K562 (cell line): Measurements from ENCODE around the gene TRIM40. TPM values are rescaled to one million over a fixed set of nuclear protein-coding genes. Genes with fewer than 3 reads are reported as not detected.

ENCODE experiments used
- ATAC-seq: fragments of 200-7000 bp; cut with Tn5 transposase; 3 replicates; pipeline ENCODE4 v1.9.1; 2020; ENCODE audit warnings: moderate library complexity
- BruUV-seq: library from RNA; stranded (reverse); fragments of 400-500 nt; replicated peaks from 2 replicates; lab custom pipeline; 2021; lab: Mats Ljungman, UMichigan
- CTCF ChIA-PET: fragments of 300-600 bp; formaldehyde crosslinking; extraction: SDS; loops from one replicate; lab custom pipeline; 2021; ENCODE audit warnings: low intra/inter-chr PET ratio; lab: Yijun Ruan, JAX
- POLR2A ChIA-PET: fragments of 300-600, 350-650 bp; sonication (Branson Sonifier 250); formaldehyde crosslinking; extraction: SDS; loops from one replicate; lab custom pipeline; 2021; ENCODE audit warnings: antibody characterized with exemption, inconsistent platforms; lab: Yijun Ruan, JAX
- DNase-seq, 4 experiments: peaks; one replicate each; pipeline versions ENCODE4 v3.0.0 to v3.0.0-alpha.2; 2011 to 2018; ENCODE audit warnings: low spot score in 3 of 4, mixed read lengths in 3 of 4; ENCODE audit errors: extremely low read depth in 1 of 4
- FAIRE-seq: peaks from 2 replicates; lab custom pipeline; 2011; peaks lifted over from hg19 to GRCh38; lab: Jason Lieb, UNC
- H2AFZ ChIP-seq: 2 replicates; pipeline ENCODE4 v1.6.0; 2011; ENCODE audit warnings: low read depth, low read length, control low read depth, inconsistent platforms
- H3K27ac ChIP-seq: fragments of 200-600 bp; 3 replicates; pipeline ENCODE4 v1.8.0; 2011; ENCODE audit warnings: low read depth, mild to moderate bottlenecking, control low read depth, inconsistent platforms, low read length, moderate library complexity, mixed read lengths; ENCODE audit errors: extremely low read depth
- H3K27me3 ChIP-seq, 2 experiments: fragments of 300-600 bp in 1 of 2; 2 replicates in 1 of 2; 3 replicates in 1 of 2; pipeline versions ENCODE4 v1.6.0 to v1.8.0; 2011; ENCODE audit warnings: inconsistent platforms in 2 of 2, low read length in 2 of 2, mild to moderate bottlenecking in 1 of 2, mixed read lengths in 1 of 2, moderate library complexity in 1 of 2; ENCODE audit not compliant: control insufficient read depth in 2 of 2, insufficient read depth in 2 of 2
- H3K36me3 ChIP-seq: fragments of 300-600 bp; 3 replicates; pipeline ENCODE4 v1.8.0; 2011; ENCODE audit warnings: mild to moderate bottlenecking, low read length, inconsistent platforms; ENCODE audit not compliant: control insufficient read depth, insufficient read depth
- H3K4me1 ChIP-seq, 2 experiments: fragments of 200-600 bp in 1 of 2; replicated peaks in 1 of 2; 2 replicates in 1 of 2; 3 replicates in 1 of 2; pipeline versions ENCODE4 v1.5.1 to v1.8.0; 2011; ENCODE audit warnings: inconsistent platforms in 2 of 2, low read length in 2 of 2, mild to moderate bottlenecking in 1 of 2, mixed read lengths in 1 of 2, moderate library complexity in 1 of 2; ENCODE audit not compliant: control insufficient read depth in 2 of 2, insufficient read depth in 2 of 2
- H3K4me2 ChIP-seq: 2 replicates; pipeline ENCODE4 v1.6.1; 2011; ENCODE audit warnings: low read length, control low read depth, inconsistent platforms, mixed read lengths; ENCODE audit not compliant: insufficient read depth
- H3K4me3 ChIP-seq: fragments of 200-600 bp; sonication (generic), shearing (Covaris generic); 2 replicates; pipeline ENCODE4 v1.5.1; 2016; ENCODE audit warnings: control low read depth, inconsistent platforms
- H3K79me2 ChIP-seq: fragments of 200-600 bp; 3 replicates; pipeline ENCODE4 v1.8.0; 2011; ENCODE audit warnings: low read length, inconsistent platforms; ENCODE audit not compliant: control insufficient read depth, insufficient read depth
- H3K9ac ChIP-seq, 2 experiments: 2 replicates each; pipeline versions ENCODE4 v1.6.0 to v1.6.1; 2011; ENCODE audit warnings: low read depth in 2 of 2, low read length in 2 of 2, control low read depth in 1 of 2, inconsistent platforms in 1 of 2, mild to moderate bottlenecking in 1 of 2, mixed read lengths in 1 of 2; ENCODE audit not compliant: insufficient read depth in 1 of 2
- H3K9me1 ChIP-seq: one replicate; pipeline ENCODE4 v1.6.0; 2011; ENCODE audit warnings: inconsistent platforms, mild to moderate bottlenecking, low read length, moderate library complexity; ENCODE audit not compliant: control insufficient read depth, insufficient read depth
- H3K9me3 ChIP-seq: replicated peaks from 2 replicates; pipeline ENCODE4 v1.5.1; 2011; ENCODE audit warnings: low read depth, low read length, inconsistent platforms; ENCODE audit not compliant: control insufficient read depth, insufficient read depth
- H4K20me1 ChIP-seq: replicated peaks from 2 replicates; pipeline ENCODE4 v1.6.1; 2011; ENCODE audit warnings: low read length, inconsistent platforms, mixed read lengths; ENCODE audit not compliant: control insufficient read depth, insufficient read depth
- CBFA2T3 ChIP-seq: fragments of 450-650 bp; IDR thresholded peaks from 2 replicates; pipeline ENCODE4 v1.6.1; 2017
- CBX5 ChIP-seq: IDR thresholded peaks from 2 replicates; pipeline ENCODE4 v1.6.1; 2014; ENCODE audit warnings: low read depth, borderline replicate concordance
- DDX20 ChIP-seq: fragments of 450-650 bp; IDR thresholded peaks from 2 replicates; pipeline ENCODE4 v1.6.1; 2016; ENCODE audit warnings: missing genetic modification characterization, low read depth, mild to moderate bottlenecking, missing compliant biosample characterization, moderate library complexity
- ELF4 ChIP-seq: fragments of 450-650 bp; formaldehyde crosslinking; IDR thresholded peaks from 2 replicates; pipeline ENCODE4 v1.4.0; 2022; ENCODE audit warnings: missing genetic modification characterization
- ETV1 ChIP-seq: fragments of 450-650 bp; conservative IDR thresholded peaks from 2 replicates; pipeline ENCODE4 v1.6.1; 2016; ENCODE audit warnings: missing genetic modification characterization, control low read depth, low read depth, missing compliant biosample characterization
- FOSL1 ChIP-seq: fragments of 200-800 bp; sonication (Bioruptor generic); conservative IDR thresholded peaks from 2 replicates; pipeline ENCODE4 v1.6.1; 2016; ENCODE audit warnings: missing genetic modification characterization, missing compliant biosample characterization
- HLTF ChIP-seq: fragments of 450-650 bp; IDR thresholded peaks from 2 replicates; pipeline ENCODE4 v1.6.1; 2016
- SOX6 ChIP-seq: fragments of 450-650 bp; IDR thresholded peaks from 2 replicates; pipeline ENCODE4 v1.6.1; 2014; ENCODE audit warnings: mild to moderate bottlenecking
- TAL1 ChIP-seq: fragments of 450-650 bp; IDR thresholded peaks from 2 replicates; pipeline ENCODE4 v1.6.1; 2016; ENCODE audit warnings: mild to moderate bottlenecking
- TEAD4 ChIP-seq, 2 experiments: sonication (generic) in 1 of 2; formaldehyde crosslinking in 1 of 2; IDR thresholded peaks; 2 replicates each; pipeline versions ENCODE4 v1.6.1 to v1.8.0; 2012 to 2022; ENCODE audit warnings: borderline replicate concordance in 1 of 2, inconsistent platforms in 1 of 2, low read length in 1 of 2, mild to moderate bottlenecking in 1 of 2, missing genetic modification reagents in 1 of 2
- ZNF354B ChIP-seq: fragments of 250-450 bp; sonication (Bioruptor Pico); IDR thresholded peaks from 2 replicates; pipeline ENCODE4 v1.4.0; 2020
- ZNF655 ChIP-seq: fragments of 250-450 bp; sonication (Bioruptor Pico); IDR thresholded peaks from 2 replicates; pipeline ENCODE4 v1.5.0; 2021
- ZNF695 ChIP-seq: fragments of 450-650 bp; formaldehyde crosslinking; IDR thresholded peaks from 2 replicates; pipeline ENCODE4 v1.4.0; 2020; ENCODE audit warnings: mild to moderate bottlenecking, moderate library complexity
- WGBS: fragments of 100-300 bp; shearing (Covaris generic); methylation state at CpG from one replicate; pipeline ENCODE4 v1.1.6; 2016; ENCODE audit warnings: low coverage, mixed read lengths; ENCODE audit not compliant: insufficient coverage; ENCODE audit errors: missing lambda C conversion rate; 5-methylcytosine and 5-hydroxymethylcytosine counted together
- in situ Hi-C: fragments of 300-500 bp; cut with MboI; formaldehyde crosslinking; loops from 4 replicates; pipeline ENCODE4 v1.15.0; 2018; ENCODE audit warnings: inconsistent platforms, mixed read lengths
- intact Hi-C: fragments of 100-400 bp; cut with micrococcal nuclease; formaldehyde crosslinking; loops from 2 replicates; pipeline ENCODE4 v1.14.2; 2022
- polyA plus RNA-seq, 8 experiments: library from polyadenylated mRNA; depleted of rRNA in 4 of 8; stranded (reverse) in 5 of 8; unstranded in 3 of 8; fragments of >200 nt; fragmentation: Nextera tagmentation in 2 of 8; fragmentation: Illumina TruSeq in 1 of 8; extraction: Ambion mirVana in 2 of 8; extraction: Trizol in 1 of 8; gene quantifications; 2 replicates each; pipeline versions ENCODE4 v1.2.1 to v1.2.3, GENCODE V29; 2011 to 2014; ENCODE audit warnings: inconsistent platforms in 1 of 8, missing spikeins in 1 of 8
- total RNA-seq, 7 experiments: library from RNA; depleted of rRNA in 6 of 7; stranded (reverse); fragments of >200 nt in 6 of 7; fragmentation: Illumina TruSeq in 2 of 7; extraction: Trizol in 2 of 7; gene quantifications; 2 replicates each; pipeline versions ENCODE4 v1.2.1 to v1.2.3, GENCODE V29; 2011 to 2021; ENCODE audit warnings: low replicate concordance in 1 of 7
- TF ChIP-seq, protein P1 (sequence below): sonication (generic); formaldehyde crosslinking; IDR thresholded peaks from 2 replicates; pipeline ENCODE4 v1.8.0; 2022; ENCODE audit warnings: mild to moderate bottlenecking, missing genetic modification reagents

The TRIM40 gene
- total and polyA plus RNA-seq, 9 of the 15 experiments (the other 6 are each of a cell fraction or from before 2014, with no cell fraction given) = 0.04 to 0.08 TPM; not detected in 7

DNA sequence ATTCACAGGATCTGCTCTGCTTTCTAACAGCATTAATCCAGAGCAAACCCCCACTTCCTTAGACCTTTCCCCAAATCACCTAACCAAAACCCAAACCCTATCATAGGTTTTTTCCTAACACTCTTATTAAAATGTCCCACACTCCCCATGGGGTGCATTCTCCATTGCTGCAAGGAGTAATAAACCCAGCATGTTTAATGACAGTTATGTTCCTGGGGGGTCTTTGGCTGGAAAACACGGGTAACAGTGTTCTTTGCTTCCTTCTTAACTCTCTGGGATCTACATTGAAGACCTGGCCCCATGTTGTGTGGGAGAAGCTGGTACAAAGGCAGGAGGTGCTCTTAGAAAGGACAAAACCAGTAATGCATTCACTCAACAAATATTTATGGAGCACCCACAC, 39.1 kb upstream of the TRIM40 start:
- H3K4me1 ChIP-seq = peaks cover 29 to 31% of the 10 kb centered on the region in 2 experiments

DNA sequence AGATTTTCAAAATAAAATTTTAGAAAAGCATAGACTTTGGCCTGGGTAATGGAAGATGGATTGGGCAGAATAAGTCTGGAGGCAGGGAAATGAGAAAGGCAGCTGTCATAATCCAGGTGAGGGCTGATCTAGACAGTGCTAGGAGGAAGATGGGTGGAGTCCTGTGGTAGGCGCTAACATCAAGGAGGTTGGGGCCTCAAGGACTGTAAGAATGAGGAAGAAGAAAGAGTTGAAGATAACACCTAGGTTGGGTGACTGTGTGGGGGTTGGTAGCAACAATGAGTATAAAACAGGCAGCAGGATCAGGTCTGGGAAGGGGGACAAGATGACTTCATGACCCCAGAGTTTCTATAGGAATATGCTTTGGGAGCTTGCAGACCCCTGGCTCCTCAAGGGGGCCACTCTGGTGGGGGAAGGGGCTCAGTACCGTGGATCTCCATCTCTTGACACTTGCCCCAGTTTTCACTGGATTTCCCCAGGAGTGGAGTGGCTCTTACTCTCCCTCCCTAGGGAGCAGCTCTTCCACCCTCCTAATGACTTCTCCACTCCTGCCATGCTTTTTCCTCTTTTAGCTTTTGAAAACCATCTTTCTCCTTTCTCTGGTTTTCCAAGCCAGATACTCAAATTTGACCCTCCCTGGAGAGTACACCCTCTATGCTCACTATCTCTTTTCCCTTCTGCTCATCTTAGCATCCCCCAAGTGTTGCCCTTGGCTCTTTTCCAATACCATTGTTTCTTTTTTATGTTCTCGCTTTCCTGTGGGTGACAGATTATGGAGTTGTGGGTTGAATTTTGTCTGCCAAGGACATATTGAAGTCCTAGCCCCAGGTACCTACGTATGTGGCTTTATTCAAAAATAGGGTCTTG, 37.8 kb upstream of the TRIM40 start:
- ATAC-seq (peak; percentile 29; the same call in 1 of the 3 replicates), FAIRE-seq (no peak), DNase-seq (peak in 2 of 4 experiments; percentile 40 to 47)
- Histone ChIP-seq H2AFZ (peak overlapping the region; percentile 46; the same call in 1 of the 2 replicates), H3K4me1 (peaks cover 38 to 40% of the 10 kb centered on the region in 2 experiments), H3K36me3 (no peaks in the 10 kb centered on the region), H3K4me2 (peak overlapping the region; percentile 17; the same call in 1 of the 2 replicates), H4K20me1 (no peaks in the 10 kb centered on the region), H3K27me3 (peaks cover 17 to 18% of the 10 kb centered on the region in 2 experiments; a peak in 4 of 5 replicates), H3K27ac (no peak overlapping the region), H3K9me3 (no peaks in the 10 kb centered on the region), H3K9ac (no peak overlapping the region), H3K4me3 (no peak overlapping the region), H3K9me1 (no peaks in the 10 kb centered on the region), H3K79me2 (no peaks in the 10 kb centered on the region)
- ChIA-PET POLR2A (no interaction called here), CTCF (no interaction called here)
- intact Hi-C loops = no loop called here
- no TSS peak for BruUV-seq
- in situ Hi-C loops = no loop called here
- 17% methylated on average over 4 of the region's 4 CpGs for WGBS
- peak; percentile 20; the same call in 1 of the 2 replicates for TF ChIP-seq TEAD4 (IDR thresholded peaks at IDR 0.05; ENCODE audit: low read length)
- TF ChIP-seq TEAD4 (CRISPR knock-in tag; IDR thresholded peaks at IDR 0.05; ENCODE audit: borderline replicate concordance) = no peak
- no peak for TF ChIP-seq FOSL1
- no peak for TF ChIP-seq DDX20 (tag)
- TF ChIP-seq CBX5 = no peak
- TF ChIP-seq ETV1 (tag) = no peak
- TF ChIP-seq, protein P1, sequence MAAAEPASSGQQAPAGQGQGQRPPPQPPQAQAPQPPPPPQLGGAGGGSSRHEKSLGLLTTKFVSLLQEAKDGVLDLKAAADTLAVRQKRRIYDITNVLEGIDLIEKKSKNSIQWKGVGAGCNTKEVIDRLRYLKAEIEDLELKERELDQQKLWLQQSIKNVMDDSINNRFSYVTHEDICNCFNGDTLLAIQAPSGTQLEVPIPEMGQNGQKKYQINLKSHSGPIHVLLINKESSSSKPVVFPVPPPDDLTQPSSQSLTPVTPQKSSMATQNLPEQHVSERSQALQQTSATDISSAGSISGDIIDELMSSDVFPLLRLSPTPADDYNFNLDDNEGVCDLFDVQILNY (CRISPR knock-in tag) = no peak
- TF ChIP-seq ELF4 = no peak
- peak; percentile 26; the same call in 1 of the 2 replicates for TF ChIP-seq SOX6
- no peak for TF ChIP-seq TAL1
- TF ChIP-seq ZNF655 (CRISPR knock-in tag) = no peak
- TF ChIP-seq CBFA2T3 = peak; percentile 26; the same call in 1 of the 2 replicates

More for the DNA sequence above, 39.1 kb upstream of the TRIM40 start:
- TF ChIP-seq ZNF695 (CRISPR knock-in tag) (no peak), HLTF (no peak), ZNF354B (CRISPR knock-in tag) (no peak)
- in situ Hi-C loops (no loop called here), intact Hi-C loops (no loop called here)
- Histone ChIP-seq H3K27me3 (peaks cover 20 to 24% of the 10 kb centered on the region in 2 experiments), H2AFZ (no peak overlapping the region), H3K9me3 (no peaks in the 10 kb centered on the region), H4K20me1 (no peaks in the 10 kb centered on the region), H3K27ac (no peak overlapping the region), H3K79me2 (no peaks in the 10 kb centered on the region), H3K4me3 (no peak overlapping the region), H3K9me1 (no peaks in the 10 kb centered on the region), H3K4me2 (no peak overlapping the region), H3K9ac (no peak overlapping the region), H3K36me3 (no peaks in the 10 kb centered on the region)
- CTCF ChIA-PET = no interaction called here
- WGBS = 0% methylated on average over 1 of the region's 1 CpG
- no peak for ATAC-seq
- POLR2A ChIA-PET = interaction anchor here (0.6 to 1.0 kb wide), 2 partner anchors 9 to 36 kb away, joined by 3 to 4 read pairs; partner anchors contain the start of gene POLR1H
- FAIRE-seq = no peak
- no TSS peak for BruUV-seq
- no peak for DNase-seq
